ENCODE measurements around the gene FAM3A.
"Not testable (repeated sequence)": the region's sequence is repeated elsewhere in the genome, so short reads cannot be mapped to it uniquely, and the experiment has no call there.

The FAM3A gene

GRCh38 chrX:154515966-154516655 lies at the start of gene FAM3A:
Gene FAM3A (minus strand): TSS chrX:154516232. CDS start chrX:154515772, 460 bp downstream.
- DNase-seq (ENCODE audit: low read depth): peak; percentile 71

DNA sequence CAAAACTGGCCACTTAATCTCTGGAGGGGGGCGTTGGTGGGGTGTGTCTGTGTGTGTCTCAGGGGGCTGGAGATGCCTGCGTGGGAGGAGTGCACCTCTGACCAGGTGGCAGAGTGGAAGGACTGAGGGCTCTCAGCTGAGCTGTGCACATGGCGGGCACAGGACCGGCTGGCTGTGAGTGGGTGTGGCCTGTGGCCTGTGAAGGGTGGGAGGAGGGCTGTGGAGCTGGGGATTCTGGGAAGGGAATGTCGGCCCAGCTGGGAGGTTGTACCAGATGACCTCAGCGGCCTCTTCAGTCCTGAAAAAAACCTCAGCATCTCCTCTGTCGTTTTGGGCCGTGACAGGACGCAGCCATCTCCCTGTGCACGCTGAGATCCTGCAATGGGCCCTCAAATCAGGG lies 46.3 kb upstream of the FAM3A start:
- DNase-seq (ENCODE audit: low read depth): not testable (repeated sequence)

GRCh38 chrX:154560326-154560725 lies 44.3 kb upstream of the FAM3A start:
- not testable (repeated sequence) for DNase-seq (ENCODE audit: low read depth)

DNA sequence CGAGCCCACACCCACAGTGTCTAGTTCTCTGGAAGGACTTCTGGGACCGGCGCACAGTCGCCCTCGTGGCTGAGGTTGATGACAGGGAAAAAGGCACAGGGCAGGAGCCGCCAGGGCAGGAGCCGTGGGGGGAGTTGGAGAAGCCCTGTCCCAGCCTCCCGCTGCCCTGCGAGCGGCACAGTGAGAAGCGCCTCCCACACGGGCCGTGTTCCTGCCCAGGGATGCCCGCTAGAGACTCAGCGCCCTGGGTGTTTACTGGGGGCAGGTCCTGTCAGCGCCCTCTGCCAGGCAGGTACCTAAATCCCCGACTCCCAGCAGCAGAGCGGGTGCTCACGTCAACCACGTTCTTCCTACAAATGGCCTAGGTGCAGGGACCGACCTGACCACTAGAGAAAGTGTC lies 42.9 kb upstream of the FAM3A start:
- not testable (repeated sequence) for DNase-seq (ENCODE audit: low read depth)

- DNase-seq (ENCODE audit: low read depth): not testable (repeated sequence)
Measured at GRCh38 chrX:154558060-154558690, 42.1 kb upstream of the FAM3A start.

DNA sequence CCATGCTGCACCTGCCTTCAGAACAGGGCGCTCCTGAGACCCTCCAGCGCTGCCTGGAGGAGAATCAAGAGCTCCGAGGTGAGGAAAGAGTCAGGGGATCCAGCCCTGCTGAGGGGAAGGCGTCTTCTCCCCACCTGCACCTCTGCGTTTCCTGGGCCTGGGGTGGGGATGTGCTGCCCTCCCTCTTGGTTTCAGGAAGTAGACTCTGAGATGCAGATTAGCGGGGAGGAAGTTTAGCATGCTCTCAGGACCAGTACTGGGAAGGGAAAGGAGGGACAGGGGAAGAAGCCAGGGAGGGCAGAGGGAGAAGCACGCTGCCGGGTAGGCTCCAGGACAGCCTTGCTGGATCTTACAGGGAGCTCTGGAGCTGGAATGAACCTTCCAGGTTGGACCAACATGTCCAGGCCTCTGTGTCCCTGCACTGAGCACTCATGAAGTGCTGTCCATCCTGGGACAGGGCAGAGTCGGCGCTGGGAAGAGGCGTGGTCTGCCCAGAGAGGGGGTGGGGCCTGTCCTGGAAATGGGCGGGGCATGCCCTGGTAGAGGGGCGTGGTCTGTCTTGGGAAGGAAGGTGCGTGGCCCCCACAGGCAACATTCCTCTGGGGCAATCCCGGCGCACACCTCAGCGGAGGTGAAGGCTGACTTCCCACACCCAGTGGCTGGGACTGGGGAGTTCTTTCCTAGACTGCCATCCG lies 36.2 kb upstream of the FAM3A start:
- not testable (repeated sequence) for DNase-seq (ENCODE audit: low read depth)

GRCh38 chrX:154549766-154550165 lies 33.7 kb upstream of the FAM3A start:
- DNase-seq (ENCODE audit: low read depth): no peak

DNA sequence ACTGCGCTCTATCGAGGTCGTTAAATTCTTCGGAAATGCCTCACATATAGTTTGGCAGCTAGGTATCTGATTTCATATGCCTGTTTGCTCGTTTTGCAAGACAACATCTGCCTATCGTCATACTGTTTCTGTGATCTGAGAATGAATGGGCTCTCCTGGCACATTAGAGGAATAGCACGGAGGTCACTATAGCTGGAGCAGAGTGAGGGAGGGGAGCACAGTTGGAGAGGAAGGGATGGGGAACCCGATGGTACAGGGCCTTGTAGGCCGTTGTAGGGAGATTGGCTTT lies 31.9 kb upstream of the FAM3A start:
- DNase-seq (ENCODE audit: low read depth): no peak

DNA sequence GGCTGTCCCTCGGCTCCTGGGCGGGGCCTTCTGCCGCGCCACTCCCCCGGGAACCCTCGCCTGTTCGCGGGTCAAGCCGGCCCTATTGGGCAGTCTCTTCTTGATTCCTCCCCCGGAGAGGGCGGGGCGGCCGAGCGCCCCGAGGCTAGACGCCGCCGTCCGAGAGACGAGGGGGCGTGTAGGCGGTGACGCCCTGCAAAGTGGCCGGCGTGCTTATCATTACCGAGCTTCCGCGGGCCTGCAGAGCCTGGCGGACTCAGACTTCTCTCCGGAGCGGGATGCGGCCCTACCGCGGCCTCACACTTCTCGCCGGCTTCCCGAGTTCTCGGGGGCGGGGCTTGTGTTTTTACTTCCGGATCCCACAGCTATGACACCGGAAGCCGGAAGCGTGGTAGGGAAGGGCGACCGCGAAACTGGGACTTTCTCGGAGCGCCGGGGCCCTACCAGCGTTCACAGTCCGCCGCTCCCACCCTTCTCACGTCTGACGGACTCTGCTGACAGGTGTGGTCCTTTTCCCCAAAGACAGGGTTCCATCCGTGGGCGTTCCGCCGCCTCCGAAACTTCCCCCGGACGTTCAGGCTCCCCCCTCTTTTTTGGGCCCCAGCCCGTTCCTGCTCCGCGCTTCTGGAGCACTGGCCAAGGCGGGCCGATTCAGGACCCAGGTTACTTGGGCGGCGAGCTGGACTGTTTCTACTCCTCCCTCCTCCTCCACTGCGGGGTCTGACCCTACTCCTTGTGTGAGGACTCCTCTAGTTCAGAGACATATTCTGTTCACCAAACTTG lies 31.4 kb upstream of the FAM3A start, which contains the start of gene IKBKG:
Gene IKBKG, plus strand, starts transcription at position 376 of the 783 bp plus-strand sequence. CDS start 4,383 bp downstream, outside the sequence.
- no peak for DNase-seq (ENCODE audit: low read depth)

- DNase-seq (ENCODE audit: low read depth): no peak
Measured at GRCh38 chrX:154546354-154547244, 30.6 kb upstream of the FAM3A start, which contains the start of gene G6PD. Gene G6PD (minus strand): TSS chrX:154546846. CDS start chrX:154546155, 691 bp downstream.

DNA sequence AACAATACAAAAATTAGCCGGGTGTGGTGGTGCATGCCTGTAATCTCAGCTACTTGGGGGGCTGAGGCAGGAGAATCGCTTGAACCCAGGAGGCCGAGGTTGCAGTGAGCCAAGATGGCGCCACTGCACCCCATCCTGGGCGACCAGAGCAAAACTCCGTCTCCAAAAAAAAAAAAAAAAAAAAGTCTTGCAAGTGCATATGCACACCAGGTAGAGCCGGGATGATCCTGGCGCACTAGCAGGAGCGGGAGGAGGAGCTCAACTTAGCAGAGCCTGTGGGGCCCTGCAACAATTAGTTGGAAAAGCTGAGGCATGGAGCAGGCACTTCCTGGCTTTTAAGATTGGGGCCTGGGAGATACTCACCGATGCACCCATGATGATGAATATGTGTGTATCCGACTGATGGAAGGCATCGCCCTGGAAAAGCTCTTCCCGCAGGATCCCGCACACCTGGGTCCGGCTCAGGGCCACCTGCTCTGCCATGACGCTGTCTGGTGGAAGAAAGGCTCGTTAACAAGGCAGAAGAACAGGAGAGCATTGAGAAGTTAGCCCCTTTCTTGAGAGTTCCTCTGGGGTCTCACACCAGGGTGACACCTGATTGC lies 29.7 kb upstream of the FAM3A start:
- DNase-seq (ENCODE audit: low read depth): no peak

GRCh38 chrX:154542723-154543424 lies 26.8 kb upstream of the FAM3A start:
- DNase-seq (ENCODE audit: low read depth): no peak

DNA sequence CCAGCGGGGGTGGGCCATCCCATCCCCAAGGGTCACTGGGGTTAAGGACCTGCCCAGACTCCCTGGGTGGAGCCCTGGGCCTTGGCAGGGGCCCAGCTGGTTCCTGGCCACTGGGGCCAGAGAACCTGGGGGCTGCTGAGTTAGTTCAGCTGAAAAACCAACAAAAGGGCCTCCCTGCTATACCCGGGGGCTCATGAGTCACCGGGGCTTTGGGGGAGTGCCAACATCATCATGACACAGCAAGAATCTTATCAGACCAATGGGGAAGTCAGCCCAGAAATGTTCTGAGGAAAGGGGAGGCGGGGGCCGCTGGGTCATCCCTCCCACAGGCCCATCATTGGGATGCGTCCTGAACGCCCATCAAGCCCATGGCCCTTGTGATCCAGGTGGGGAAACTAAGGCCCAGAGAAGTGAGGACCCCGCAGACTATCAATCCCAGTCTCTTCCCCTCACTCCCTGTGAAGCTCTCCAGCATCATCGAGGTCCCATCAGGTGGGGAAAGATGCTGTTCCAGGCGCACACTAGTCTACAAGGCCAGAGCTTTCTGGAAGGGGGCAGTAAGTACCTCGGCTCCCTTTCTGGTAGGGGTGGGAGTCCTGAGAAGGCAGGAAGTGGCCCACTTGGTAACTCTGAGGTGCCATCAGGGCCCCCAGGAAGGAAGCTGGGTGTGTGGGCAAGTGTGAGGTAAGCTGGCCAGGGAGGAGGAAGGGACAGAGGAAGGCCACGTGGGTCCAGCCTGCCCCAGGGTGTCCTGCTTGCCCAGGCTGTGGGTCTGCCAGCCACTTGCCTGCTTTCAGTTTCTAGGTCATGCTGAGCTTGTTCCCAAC lies 26.1 kb upstream of the FAM3A start:
- DNase-seq (ENCODE audit: low read depth): no peak

GRCh38 chrX:154541589-154541895 lies 25.5 kb upstream of the FAM3A start:
- DNase-seq (ENCODE audit: low read depth): no peak

GRCh38 chrX:154540897-154541535 lies 25.0 kb upstream of the FAM3A start:
- no peak for DNase-seq (ENCODE audit: low read depth)

DNA sequence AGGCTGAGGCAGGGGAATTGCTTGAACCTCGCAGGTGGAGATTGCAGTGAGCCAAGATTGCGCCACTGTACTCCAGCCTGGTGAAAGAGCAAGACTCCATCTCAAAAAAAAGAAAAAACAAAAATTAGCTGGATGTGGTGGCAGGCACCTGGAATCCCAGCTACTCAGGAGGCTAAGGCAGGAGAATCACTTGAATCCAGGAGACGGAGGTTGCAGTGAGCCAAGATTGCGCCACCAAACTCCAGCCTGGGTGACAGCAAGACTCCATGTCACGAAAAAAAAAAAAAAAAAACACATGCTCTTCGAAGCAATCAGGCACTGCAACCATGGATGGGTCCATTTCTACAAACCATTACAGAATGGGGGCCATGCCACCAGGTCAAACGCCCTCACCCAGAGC lies 24.3 kb upstream of the FAM3A start:
- not testable (repeated sequence) for DNase-seq (ENCODE audit: low read depth)

- DNase-seq (ENCODE audit: low read depth): no peak
Measured at GRCh38 chrX:154539077-154539476, 23.0 kb upstream of the FAM3A start.

GRCh38 chrX:154535892-154536291 lies 19.9 kb upstream of the FAM3A start:
- no peak for DNase-seq (ENCODE audit: low read depth)

All from CMK (cell line).